Gastrocnemius medialis (tissue), 4 donors: Measurements from ENCODE around the gene NT5DC4. TPM values are rescaled to one million over a fixed set of nuclear protein-coding genes. Genes with fewer than 3 reads are reported as not detected.
A peak's percentile ranks its signal among the peaks of the same experiment; 100 is the strongest.

Source experiments
- ATAC-seq, 2 donors: fragments of 150-250 bp; one replicate each; pipeline ENCODE4 v1.9.1; 2016
- DNase-seq, 2 donors: peaks; one replicate each; pipeline ENCODE4 v3.0.0-alpha.2; 2019
- H3K27ac ChIP-seq, 4 donors: fragments of 200-600 bp; sonication (generic); 1 replicate in 1 of 4; 2 replicates in 3 of 4; pipeline ENCODE4 v1.5.1; 2016 to 2018; ENCODE audit warnings: mild to moderate bottlenecking in 2 of 4, moderate library complexity in 1 of 4
- H3K27me3 ChIP-seq, 3 donors: fragments of 200-600 bp; sonication (generic) in 2 of 3; 1 replicate in 1 of 3; 2 replicates in 2 of 3; pipeline versions ENCODE4 v1.5.1 to v1.6.0; 2016 to 2019; ENCODE audit warnings: mild to moderate bottlenecking in 1 of 3, moderate library complexity in 1 of 3
- H3K36me3 ChIP-seq, 2 donors: fragments of 200-600 bp; sonication (generic) in 1 of 2; one replicate each; pipeline ENCODE4 v1.5.1; 2017 to 2018
- H3K4me1 ChIP-seq, 2 donors: fragments of 200-600 bp; sonication (generic) in 1 of 2; one replicate each; pipeline ENCODE4 v1.5.1; 2016 to 2017; ENCODE audit warnings: mild to moderate bottlenecking in 2 of 2
- H3K4me3 ChIP-seq, 4 donors: fragments of 200-600 bp; sonication (generic) in 3 of 4; 1 replicate in 1 of 4; 2 replicates in 3 of 4; pipeline ENCODE4 v1.5.1; 2016 to 2019; ENCODE audit warnings: mild to moderate bottlenecking in 2 of 4
- H3K9me3 ChIP-seq, 3 donors: fragments of 200-600 bp; sonication (generic) in 2 of 3; 1 replicate in 1 of 3; 2 replicates in 2 of 3; pipeline ENCODE4 v1.5.1; 2016 to 2019
- POLR2A ChIP-seq, 2 donors: fragments of 450-650 bp; IDR thresholded peaks; one replicate each; pipeline ENCODE4 v1.6.1; 2017; ENCODE audit warnings: antibody characterized with exemption in 2 of 2, mild to moderate bottlenecking in 2 of 2, moderate library complexity in 2 of 2
- in situ Hi-C, 4 donors: fragments of 200-750 bp; cut with MboI; loops; one replicate each; pipeline versions ENCODE4 v1.15.0 to v1.8.0; 2017; ENCODE audit warnings: low sequenced_read_pairs in 4 of 4
- intact Hi-C: fragments of 100-400 bp; cut with DNase I; formaldehyde crosslinking; loops from one replicate; pipeline ENCODE4 v1.15.1; 2023; ENCODE audit warnings: low total_unique reads
- total RNA-seq, 4 donors: library from RNA; depleted of rRNA; stranded (reverse); fragments of >200 nt; gene quantifications; one replicate each; pipeline versions ENCODE4 v1.1.0 to v1.2.3, GENCODE V29; 2016
- TF ChIP-seq, protein P1 (sequence below), 5 experiments: fragments of 450-650 bp in 3 of 5; fragments of 200-600 bp in 2 of 5; sonication (generic) in 2 of 5; IDR thresholded peaks in 4 of 5; conservative IDR thresholded peaks in 1 of 5; 1 replicate in 4 of 5; 2 replicates in 1 of 5; pipeline ENCODE4 v1.5.1; 2016 to 2019; ENCODE audit warnings: antibody characterized with exemption in 5 of 5, mild to moderate bottlenecking in 3 of 5, moderate library complexity in 3 of 5

NT5DC4 gene
- total RNA-seq, 4 donors from 2014 or later, result not detected

GRCh38 chr2:112694182-112694581 is 26.6 kb upstream of the NT5DC4 start:
- intact Hi-C loops (no loop called here), in situ Hi-C loops (no loop called here)
- H3K4me3 ChIP-seq, result no peak overlapping the region
- H3K36me3 ChIP-seq, result no peaks in the 10 kb centered on the region
- no peaks in the 10 kb centered on the region for H3K4me1 ChIP-seq
- DNase-seq, result no peak
- H3K27ac ChIP-seq, result no peak overlapping the region
- H3K27me3 ChIP-seq, result no peaks in the 10 kb centered on the region
- no peaks in the 10 kb centered on the region for H3K9me3 ChIP-seq
- TF ChIP-seq, protein P1, sequence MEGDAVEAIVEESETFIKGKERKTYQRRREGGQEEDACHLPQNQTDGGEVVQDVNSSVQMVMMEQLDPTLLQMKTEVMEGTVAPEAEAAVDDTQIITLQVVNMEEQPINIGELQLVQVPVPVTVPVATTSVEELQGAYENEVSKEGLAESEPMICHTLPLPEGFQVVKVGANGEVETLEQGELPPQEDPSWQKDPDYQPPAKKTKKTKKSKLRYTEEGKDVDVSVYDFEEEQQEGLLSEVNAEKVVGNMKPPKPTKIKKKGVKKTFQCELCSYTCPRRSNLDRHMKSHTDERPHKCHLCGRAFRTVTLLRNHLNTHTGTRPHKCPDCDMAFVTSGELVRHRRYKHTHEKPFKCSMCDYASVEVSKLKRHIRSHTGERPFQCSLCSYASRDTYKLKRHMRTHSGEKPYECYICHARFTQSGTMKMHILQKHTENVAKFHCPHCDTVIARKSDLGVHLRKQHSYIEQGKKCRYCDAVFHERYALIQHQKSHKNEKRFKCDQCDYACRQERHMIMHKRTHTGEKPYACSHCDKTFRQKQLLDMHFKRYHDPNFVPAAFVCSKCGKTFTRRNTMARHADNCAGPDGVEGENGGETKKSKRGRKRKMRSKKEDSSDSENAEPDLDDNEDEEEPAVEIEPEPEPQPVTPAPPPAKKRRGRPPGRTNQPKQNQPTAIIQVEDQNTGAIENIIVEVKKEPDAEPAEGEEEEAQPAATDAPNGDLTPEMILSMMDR (IDR thresholded peaks at IDR 0.05 in 4 of 5, conservative IDR thresholded peaks at IDR 0.05 in 1 of 5), result no peak
- no peak for TF ChIP-seq POLR2A (IDR thresholded peaks at IDR 0.05)
- no peak for ATAC-seq

- H3K4me3 ChIP-seq, result no peak overlapping the region
- H3K27ac ChIP-seq, result no peak overlapping the region
- in situ Hi-C loops, result no loop called here
- intact Hi-C loops, result no loop called here
- ATAC-seq, result no peak
- DNase-seq, result no peak
- H3K4me1 ChIP-seq, result no peaks in the 10 kb centered on the region
- H3K9me3 ChIP-seq, result no peaks in the 10 kb centered on the region
- no peaks in the 10 kb centered on the region for H3K27me3 ChIP-seq
- TF ChIP-seq, protein P1 (IDR thresholded peaks at IDR 0.05 in 4 of 5, conservative IDR thresholded peaks at IDR 0.05 in 1 of 5), result no peak
- TF ChIP-seq POLR2A (IDR thresholded peaks at IDR 0.05), result no peak
- no peaks in the 10 kb centered on the region for H3K36me3 ChIP-seq
Observed at GRCh38 chr2:112698834-112699515, 21.8 kb upstream of the NT5DC4 start.

DNA sequence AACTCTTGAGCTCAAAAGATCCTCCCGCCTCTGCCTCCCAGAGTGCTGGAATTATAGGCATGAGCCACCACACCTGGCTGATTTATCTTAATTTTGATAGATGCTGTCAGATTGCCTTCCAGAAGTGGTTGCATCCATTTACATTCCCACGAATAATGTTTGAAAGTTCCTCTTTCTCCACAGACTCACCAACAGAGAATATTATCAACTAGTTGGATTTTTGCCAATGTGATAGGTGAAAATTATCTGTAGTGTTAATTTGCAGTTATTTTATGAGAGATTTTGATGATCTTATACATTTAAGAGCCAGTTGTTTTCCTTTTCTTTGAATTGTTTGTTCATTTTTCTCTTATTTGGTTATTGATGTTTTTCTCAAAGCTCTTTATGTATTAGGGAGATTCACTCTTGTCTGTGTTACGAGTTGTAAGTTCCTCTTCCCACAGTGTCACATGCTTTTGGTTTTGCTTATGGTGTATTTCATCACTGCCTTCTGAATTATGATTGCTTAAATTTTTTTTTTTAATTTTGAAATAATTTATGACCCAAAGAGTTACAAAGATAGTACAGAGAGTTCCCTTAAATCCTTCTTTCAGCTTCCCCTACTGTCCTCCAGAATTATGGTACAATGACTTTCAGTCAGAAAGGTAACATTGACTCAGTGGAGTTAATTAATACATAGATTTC is 20.7 kb upstream of the NT5DC4 start:
- intact Hi-C loops (no loop called here), in situ Hi-C loops (no loop called here)
- ATAC-seq, result no peak
- Histone ChIP-seq H3K36me3 (no peaks in the 10 kb centered on the region), H3K9me3 (no peaks in the 10 kb centered on the region), H3K27me3 (no peaks in the 10 kb centered on the region), H3K4me1 (no peaks in the 10 kb centered on the region), H3K4me3 (no peak overlapping the region), H3K27ac (no peak overlapping the region)
- TF ChIP-seq, protein P1 (IDR thresholded peaks at IDR 0.05 in 4 of 5, conservative IDR thresholded peaks at IDR 0.05 in 1 of 5), result no peak
- TF ChIP-seq POLR2A (IDR thresholded peaks at IDR 0.05), result no peak
- DNase-seq, result no peak

DNA sequence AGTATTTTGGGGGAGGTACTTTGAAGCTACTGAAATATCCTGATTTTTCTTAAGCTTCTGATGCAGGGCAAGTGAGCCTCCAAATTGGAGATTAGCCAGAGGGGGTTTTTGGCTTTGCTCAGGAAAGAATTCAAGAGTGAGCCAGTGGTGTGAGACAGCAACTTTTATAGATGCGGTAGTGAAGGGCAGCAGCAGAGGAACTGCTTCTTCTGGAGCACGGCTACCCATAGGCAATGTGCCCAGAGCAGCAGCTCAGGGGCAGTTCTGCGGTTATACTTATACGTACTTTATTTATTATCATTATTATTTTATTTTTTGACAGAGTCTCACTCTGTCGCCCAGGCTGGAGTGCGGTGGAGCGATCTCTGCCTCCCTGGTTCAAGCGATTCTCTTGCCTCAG is 19.8 kb upstream of the NT5DC4 start:
- DNase-seq, result no peak
- H3K36me3 ChIP-seq, result no peaks in the 10 kb centered on the region
- ATAC-seq, result no peak
- no peak overlapping the region for H3K4me3 ChIP-seq
- no peaks in the 10 kb centered on the region for H3K9me3 ChIP-seq
- TF ChIP-seq POLR2A (IDR thresholded peaks at IDR 0.05), result no peak
- TF ChIP-seq, protein P1 (IDR thresholded peaks at IDR 0.05 in 4 of 5, conservative IDR thresholded peaks at IDR 0.05 in 1 of 5), result no peak
- no peaks in the 10 kb centered on the region for H3K4me1 ChIP-seq
- H3K27ac ChIP-seq, result peak overlapping the region in 1 of 4 donors; percentile 23
- intact Hi-C loops, result no loop called here
- H3K27me3 ChIP-seq, result no peaks in the 10 kb centered on the region
- in situ Hi-C loops, result no loop called here
